Tibial nerve (tissue), 4 donors: ENCODE results near the gene FBXL22.
"Not testable (repeated sequence)": the region's sequence is repeated elsewhere in the genome, so short reads cannot be mapped to it uniquely, and the experiment has no call there.

Experiments
- CTCF ChIP-seq, 5 experiments: fragments of 200-600 bp in 3 of 5; fragments of 450-650 bp in 2 of 5; sonication (generic) in 3 of 5; IDR thresholded peaks; one replicate each; pipeline ENCODE4 v1.5.1; 2016 to 2019; ENCODE audit warnings: antibody characterized with exemption in 5 of 5, mild to moderate bottlenecking in 3 of 5, moderate library complexity in 2 of 5
- EP300 ChIP-seq, 2 donors: sonication (generic); formaldehyde crosslinking; IDR thresholded peaks; one replicate each; pipeline ENCODE4 v1.6.1; 2017; ENCODE audit warnings: antibody characterized with exemption in 2 of 2, mild to moderate bottlenecking in 1 of 2

GRCh38 chr15:63620760-63621159 lies 23.6 kb downstream of the FBXL22 start:
- not testable (repeated sequence) for TF ChIP-seq CTCF, EP300 (IDR thresholded peaks at IDR 0.05)
